Osteoblast (primary cell): Measurements from ENCODE around the gene CAMK2G. TPM values are rescaled to one million over a fixed set of nuclear protein-coding genes. Genes with fewer than 3 reads are reported as not detected.
"Not testable (repeated sequence)": the region's sequence is repeated elsewhere in the genome, so short reads cannot be mapped to it uniquely, and the experiment has no call there.

Source experiments
- DNase-seq: peaks from one replicate; pipeline ENCODE4 v3.0.0; 2011; ENCODE audit warnings: low spot score, mixed read lengths; ENCODE audit not compliant: insufficient read length; ENCODE audit errors: missing footprints
- H2AFZ ChIP-seq: 2 replicates; pipeline ENCODE4 v1.6.0; 2011; ENCODE audit warnings: mild to moderate bottlenecking, low read length
- H3K27ac ChIP-seq: 2 replicates; pipeline ENCODE4 v1.5.1; 2011; ENCODE audit warnings: mild to moderate bottlenecking, low read depth, low read length, moderate library complexity
- H3K27me3 ChIP-seq: 2 replicates; pipeline ENCODE4 v1.6.0; 2012; ENCODE audit warnings: mild to moderate bottlenecking, control low read depth, inconsistent platforms, low read length, moderate library complexity; ENCODE audit not compliant: insufficient read depth
- H3K36me3 ChIP-seq: 2 replicates; pipeline ENCODE4 v1.5.1; 2011; ENCODE audit warnings: mild to moderate bottlenecking, low read length, control low read depth, moderate library complexity; ENCODE audit not compliant: insufficient read depth
- H3K4me1 ChIP-seq: 2 replicates; pipeline ENCODE4 v1.5.1; 2011; ENCODE audit warnings: mild to moderate bottlenecking, low read length, control low read depth, moderate library complexity; ENCODE audit not compliant: insufficient read depth
- H3K4me2 ChIP-seq: 2 replicates; pipeline ENCODE4 v1.6.0; 2011; ENCODE audit warnings: mild to moderate bottlenecking, low read length; ENCODE audit not compliant: insufficient read depth
- H3K4me3 ChIP-seq: fragments of 200-600 bp; sonication (generic); 3 replicates; pipeline ENCODE4 v1.5.1; 2012; ENCODE audit warnings: mild to moderate bottlenecking, low read length, inconsistent platforms; ENCODE audit not compliant: insufficient read depth
- H3K79me2 ChIP-seq: 2 replicates; pipeline ENCODE4 v1.6.0; 2012; ENCODE audit warnings: mild to moderate bottlenecking, low read length, control low read depth, inconsistent platforms; ENCODE audit not compliant: insufficient read depth
- H3K9me3 ChIP-seq: 2 replicates; pipeline ENCODE4 v1.5.1; 2011; ENCODE audit warnings: low read depth, low read length, control low read depth
- H4K20me1 ChIP-seq: 2 replicates; pipeline ENCODE4 v1.6.0; 2012; ENCODE audit warnings: mild to moderate bottlenecking, low read length, control low read depth; ENCODE audit not compliant: insufficient read depth
- CTCF ChIP-seq: IDR thresholded peaks from 2 replicates; pipeline ENCODE4 v1.5.1; 2011; ENCODE audit warnings: mild to moderate bottlenecking, low read depth, low read length, moderate library complexity; ENCODE audit errors: extremely low read depth
- total RNA-seq: library from RNA; depleted of rRNA; stranded (reverse); fragments of >200 nt; gene quantifications from 2 replicates; pipeline ENCODE4 v1.2.3, GENCODE V29; 2012

The CAMK2G gene
- total RNA-seq, 1 donor, result 22.4 TPM

GRCh38 chr10:73797324-73798025 lies 76.9 kb downstream of the CAMK2G start:
- Histone ChIP-seq H3K4me3 (no peak overlapping the region), H3K27ac (no peak overlapping the region), H3K4me1 (no peaks in the 10 kb centered on the region), H3K9me3 (no peaks in the 10 kb centered on the region), H2AFZ (no peak overlapping the region), H3K79me2 (no peaks in the 10 kb centered on the region), H4K20me1 (peaks cover 9% of the 10 kb centered on the region), H3K4me2 (no peak overlapping the region), H3K27me3 (no peaks in the 10 kb centered on the region), H3K36me3 (peaks cover 84% of the 10 kb centered on the region)
- peak; percentile 41 for DNase-seq
- no peak for TF ChIP-seq CTCF

GRCh38 chr10:73796766-73797165 lies 77.6 kb downstream of the CAMK2G start:
- no peak overlapping the region for H2AFZ ChIP-seq
- no peaks in the 10 kb centered on the region for H3K79me2 ChIP-seq
- no peaks in the 10 kb centered on the region for H3K9me3 ChIP-seq
- H3K27ac ChIP-seq, result no peak overlapping the region
- H3K4me1 ChIP-seq, result no peaks in the 10 kb centered on the region
- peaks cover 84% of the 10 kb centered on the region for H3K36me3 ChIP-seq
- no peaks in the 10 kb centered on the region for H3K27me3 ChIP-seq
- no peak overlapping the region for H3K4me3 ChIP-seq
- peaks cover 7% of the 10 kb centered on the region for H4K20me1 ChIP-seq
- H3K4me2 ChIP-seq, result no peak overlapping the region
- DNase-seq, result peak; percentile 57
- no peak for TF ChIP-seq CTCF

DNA sequence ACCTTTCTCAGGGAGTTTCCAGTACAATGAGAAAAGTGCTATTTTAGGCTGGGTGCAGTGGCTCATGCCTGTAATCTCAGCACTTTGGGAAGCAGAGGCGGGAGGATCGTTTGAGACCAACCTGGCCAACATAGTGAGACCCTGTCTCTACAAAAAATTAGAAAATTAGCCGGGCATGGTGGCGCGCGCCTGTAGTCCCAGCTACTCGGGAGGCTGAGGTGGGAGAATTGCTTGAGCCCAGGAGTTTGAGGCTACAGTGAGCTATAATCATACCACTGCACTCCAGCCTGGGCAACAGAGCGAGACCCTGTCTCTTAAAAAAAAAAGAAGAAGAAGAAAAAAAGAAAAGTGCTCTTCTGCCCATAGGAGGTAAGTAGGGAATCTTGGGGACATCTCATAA lies 78.3 kb downstream of the CAMK2G start:
- H3K36me3 ChIP-seq, result peaks cover 84% of the 10 kb centered on the region
- H3K4me1 ChIP-seq, DNase-seq, H3K4me2 ChIP-seq, H4K20me1 ChIP-seq, H3K79me2 ChIP-seq, H3K27ac ChIP-seq, H3K9me3 ChIP-seq, H2AFZ ChIP-seq, H3K27me3 ChIP-seq, H3K4me3 ChIP-seq: not testable (repeated sequence)

DNA sequence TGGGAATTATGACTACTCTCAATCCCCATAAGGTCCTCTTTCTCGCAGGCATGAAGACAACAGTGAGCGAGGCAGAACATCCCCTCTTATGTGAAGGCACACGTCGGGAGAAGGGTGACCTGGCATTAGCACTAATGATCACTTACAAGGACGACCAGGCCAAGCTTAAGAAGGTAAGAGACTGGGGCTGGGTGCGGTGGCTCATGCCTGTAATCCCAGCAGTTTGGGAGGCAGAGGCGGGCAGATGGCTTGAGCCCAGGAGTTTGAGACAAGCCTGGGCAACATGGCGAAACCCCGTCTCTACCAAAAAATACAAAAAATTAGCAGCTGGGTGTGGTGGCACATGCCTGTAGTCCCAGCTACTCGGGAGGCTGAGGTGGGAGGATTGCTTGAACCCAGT lies 78.9 kb downstream of the CAMK2G start:
- not testable (repeated sequence) for H3K4me2 ChIP-seq, H3K4me1 ChIP-seq, H3K79me2 ChIP-seq, H3K4me3 ChIP-seq, H3K27me3 ChIP-seq, H2AFZ ChIP-seq, H3K27ac ChIP-seq, H4K20me1 ChIP-seq, H3K9me3 ChIP-seq
- H3K36me3 ChIP-seq, result peaks cover 88% of the 10 kb centered on the region
- peak; percentile 62 for DNase-seq

DNA sequence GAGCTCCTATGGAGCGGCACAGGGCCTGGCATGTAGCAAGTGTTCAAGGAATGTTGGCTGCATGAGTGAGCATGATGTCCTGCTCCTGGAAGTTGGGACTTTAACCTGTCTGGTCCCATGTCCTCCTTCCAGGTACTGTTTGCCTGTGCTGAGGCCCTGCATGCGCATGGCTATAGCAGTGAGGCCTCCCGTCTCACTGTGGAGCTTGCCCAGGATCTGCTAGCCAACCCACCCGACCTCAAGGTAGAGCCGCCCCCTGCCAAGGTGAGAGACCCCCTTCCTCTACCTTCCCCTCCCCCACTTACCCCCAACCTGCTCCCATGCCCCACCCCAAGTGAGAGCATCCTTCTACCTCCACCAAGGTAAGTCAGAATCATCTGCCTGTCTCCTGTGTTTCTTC lies 80.9 kb downstream of the CAMK2G start:
- Histone ChIP-seq H3K79me2 (peaks cover 22% of the 10 kb centered on the region), H3K4me3 (no peak overlapping the region), H3K27ac (no peak overlapping the region), H3K9me3 (no peaks in the 10 kb centered on the region), H3K27me3 (no peaks in the 10 kb centered on the region), H2AFZ (no peak overlapping the region), H3K36me3 (peaks cover 92% of the 10 kb centered on the region), H3K4me2 (no peak overlapping the region), H4K20me1 (peaks cover 10% of the 10 kb centered on the region), H3K4me1 (no peaks in the 10 kb centered on the region)
- no peak for TF ChIP-seq CTCF
- DNase-seq, result peak; percentile 26
